Upper lobe of left lung (tissue), 4 donors: ENCODE data around the gene GLP1R.

ENCODE experiments used
- CTCF ChIP-seq, 6 experiments: fragments of 450-650 bp in 4 of 6; fragments of 200-600 bp in 2 of 6; sonication (generic) in 2 of 6; IDR thresholded peaks; one replicate each; pipeline ENCODE4 v1.5.1; 2016 to 2019; ENCODE audit warnings: antibody characterized with exemption in 6 of 6
- EP300 ChIP-seq, 4 donors: sonication (generic); formaldehyde crosslinking; IDR thresholded peaks; one replicate each; pipeline ENCODE4 v1.5.1; 2017; ENCODE audit warnings: antibody characterized with exemption in 4 of 4, control low read depth in 2 of 4
- POLR2A ChIP-seq, 4 donors: fragments of 450-650 bp; IDR thresholded peaks; one replicate each; pipeline ENCODE4 v1.5.1; 2016 to 2017; ENCODE audit warnings: antibody characterized with exemption in 4 of 4, mild to moderate bottlenecking in 2 of 4

- TF ChIP-seq CTCF (IDR thresholded peaks at IDR 0.05) (no peak), POLR2A (IDR thresholded peaks at IDR 0.05) (no peak), EP300 (IDR thresholded peaks at IDR 0.05) (no peak)
These were observed 82.1 kb downstream of the GLP1R start for GRCh38 chr6:39130691-39131090.
